ENCODE data around the gene OVCH2. TPM values are rescaled to one million over a fixed set of nuclear protein-coding genes. Genes with fewer than 3 reads are reported as not detected.
"Not testable (repeated sequence)": the region's sequence is repeated elsewhere in the genome, so short reads cannot be mapped to it uniquely, and the experiment has no call there.

Gene OVCH2, protein sequence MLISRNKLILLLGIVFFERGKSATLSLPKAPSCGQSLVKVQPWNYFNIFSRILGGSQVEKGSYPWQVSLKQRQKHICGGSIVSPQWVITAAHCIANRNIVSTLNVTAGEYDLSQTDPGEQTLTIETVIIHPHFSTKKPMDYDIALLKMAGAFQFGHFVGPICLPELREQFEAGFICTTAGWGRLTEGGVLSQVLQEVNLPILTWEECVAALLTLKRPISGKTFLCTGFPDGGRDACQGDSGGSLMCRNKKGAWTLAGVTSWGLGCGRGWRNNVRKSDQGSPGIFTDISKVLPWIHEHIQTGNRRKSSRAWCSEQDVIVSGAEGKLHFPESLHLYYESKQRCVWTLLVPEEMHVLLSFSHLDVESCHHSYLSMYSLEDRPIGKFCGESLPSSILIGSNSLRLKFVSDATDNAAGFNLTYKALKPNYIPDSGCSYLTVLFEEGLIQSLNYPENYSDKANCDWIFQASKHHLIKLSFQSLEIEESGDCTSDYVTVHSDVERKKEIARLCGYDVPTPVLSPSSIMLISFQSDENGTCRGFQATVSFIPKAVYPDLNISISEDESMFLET
- total RNA-seq (2012; rRNA removed), result not detected in 2 replicates

DNA sequence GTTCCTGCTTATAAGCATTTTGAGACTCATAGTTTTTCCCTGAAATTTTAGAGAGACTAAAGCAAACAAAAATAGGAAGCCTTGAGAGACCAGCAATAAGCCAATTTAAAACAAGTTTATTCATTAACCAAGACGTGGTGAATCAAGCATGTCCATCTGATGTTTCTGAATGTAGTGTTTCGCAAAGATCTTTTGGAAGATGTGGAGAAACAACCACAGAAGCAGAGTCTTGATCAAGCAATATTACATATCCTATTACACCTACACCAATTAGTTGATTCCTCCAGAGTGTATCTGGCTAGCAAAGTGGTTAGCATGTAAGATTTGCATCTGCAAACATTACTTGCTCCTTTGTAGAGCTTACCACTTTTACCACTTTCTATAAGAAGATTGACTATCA lies at the start of gene OVCH2:
Gene OVCH2 (minus strand): TSS at position 101 of the 400 bp plus-strand sequence. CDS start 83 bp downstream, at position 18.
- no peaks in the 10 kb centered on the region for H3K9me3 ChIP-seq (replicated peaks; ENCODE audit: low read length)
- no peaks in the 10 kb centered on the region for H3K36me3 ChIP-seq (ENCODE audit: insufficient read depth, low read length)
- no peak within 1 kb of the TSS for H3K9ac ChIP-seq (ENCODE audit: low read depth, low read length)
- no peak within 1 kb of the TSS for H3K4me2 ChIP-seq (ENCODE audit: low read length)
- H3K4me1 ChIP-seq (ENCODE audit: control insufficient read depth, insufficient read depth, low read length), result no peaks in the 10 kb centered on the region
- peaks cover 18% of the 10 kb centered on the region for H3K27me3 ChIP-seq (ENCODE audit: control insufficient read depth, insufficient read depth, low read length)
- no peak within 1 kb of the TSS for H3K4me3 ChIP-seq (ENCODE audit: low read length)

DNA sequence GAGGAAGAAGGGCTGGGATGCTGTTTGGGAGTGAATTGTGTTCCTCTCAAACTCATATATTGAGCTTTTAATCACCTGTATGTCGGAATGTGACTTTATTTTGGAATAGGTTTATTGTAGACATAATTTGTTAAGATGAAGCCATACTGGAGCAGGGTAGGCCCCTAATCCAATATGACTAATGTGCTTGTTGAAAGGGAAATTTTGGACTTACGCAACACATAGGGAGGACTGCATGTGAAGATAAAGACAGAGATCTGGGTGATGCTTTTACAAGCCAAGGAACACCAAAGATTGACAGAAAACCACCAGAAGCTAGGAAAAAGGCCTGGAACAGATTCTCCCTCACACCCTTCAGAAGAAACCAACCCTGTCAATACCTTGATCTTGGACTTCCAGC lies 43.2 kb upstream of the OVCH2 start:
- no peaks in the 10 kb centered on the region for H3K4me1 ChIP-seq (ENCODE audit: control insufficient read depth, insufficient read depth, low read length)
- H3K27me3 ChIP-seq (ENCODE audit: control insufficient read depth, insufficient read depth, low read length), result no peaks in the 10 kb centered on the region
- no peaks in the 10 kb centered on the region for H3K36me3 ChIP-seq (ENCODE audit: insufficient read depth, low read length)
- H3K4me2 ChIP-seq (ENCODE audit: low read length), result no peak overlapping the region
- no peaks in the 10 kb centered on the region for H3K9me3 ChIP-seq (replicated peaks; ENCODE audit: low read length)
- no peak overlapping the region for H3K4me3 ChIP-seq (ENCODE audit: low read length)
- H3K9ac ChIP-seq (ENCODE audit: low read depth, low read length), result no peak overlapping the region

DNA sequence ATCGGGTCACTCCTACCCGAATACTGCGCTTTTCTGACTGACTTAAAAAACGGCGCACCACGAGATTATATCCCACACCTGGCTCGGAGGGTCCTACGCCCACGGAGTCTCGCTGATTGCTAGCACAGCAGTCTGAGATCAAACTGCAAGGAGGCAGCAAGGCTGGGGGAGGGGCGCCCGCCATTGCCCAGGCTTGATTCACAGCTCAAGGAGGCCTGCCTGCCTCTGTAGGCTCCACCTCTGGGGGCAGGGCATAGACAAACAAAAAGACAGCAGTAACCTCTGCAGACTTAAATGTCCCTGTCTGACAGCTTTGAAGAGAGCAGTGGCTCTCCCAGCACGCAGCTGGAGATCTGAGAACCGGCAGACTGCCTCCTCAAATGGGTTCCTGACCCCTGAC lies 28.5 kb upstream of the OVCH2 start:
- H3K9me3 ChIP-seq (replicated peaks; ENCODE audit: low read length); H3K4me1 ChIP-seq (ENCODE audit: control insufficient read depth, insufficient read depth, low read length); H3K4me3 ChIP-seq (ENCODE audit: low read length); H3K36me3 ChIP-seq (ENCODE audit: insufficient read depth, low read length); H3K27me3 ChIP-seq (ENCODE audit: control insufficient read depth, insufficient read depth, low read length); H3K9ac ChIP-seq (ENCODE audit: low read depth, low read length); H3K4me2 ChIP-seq (ENCODE audit: low read length): not testable (repeated sequence)

DNA sequence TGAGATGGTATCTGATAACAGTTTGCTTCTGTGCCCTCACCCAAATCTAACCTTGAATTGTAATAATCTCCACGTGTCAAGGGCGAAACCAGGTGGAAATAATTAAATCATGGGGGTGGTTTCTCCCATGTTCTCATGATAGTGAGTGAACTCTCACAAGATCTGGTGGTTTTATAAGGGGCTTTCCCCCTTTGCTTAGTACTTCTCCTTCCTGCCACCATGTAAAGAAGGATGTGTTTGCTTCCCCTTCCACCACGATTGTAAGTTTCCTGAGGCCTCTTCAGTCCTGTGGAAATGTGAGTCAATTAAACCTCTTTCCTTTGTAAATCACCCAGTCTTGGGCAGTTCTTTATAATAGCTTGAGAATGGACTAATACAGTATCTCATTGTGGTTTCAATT lies 8.5 kb upstream of the OVCH2 start:
- Histone ChIP-seq H3K4me1 (ENCODE audit: control insufficient read depth, insufficient read depth, low read length) (no peaks in the 10 kb centered on the region), H3K9ac (ENCODE audit: low read depth, low read length) (no peak overlapping the region), H3K27me3 (ENCODE audit: control insufficient read depth, insufficient read depth, low read length) (peaks cover 2% of the 10 kb centered on the region), H3K9me3 (replicated peaks; ENCODE audit: low read length) (no peaks in the 10 kb centered on the region), H3K36me3 (ENCODE audit: insufficient read depth, low read length) (no peaks in the 10 kb centered on the region), H3K4me3 (ENCODE audit: low read length) (no peak overlapping the region), H3K4me2 (ENCODE audit: low read length) (no peak overlapping the region)

DNA sequence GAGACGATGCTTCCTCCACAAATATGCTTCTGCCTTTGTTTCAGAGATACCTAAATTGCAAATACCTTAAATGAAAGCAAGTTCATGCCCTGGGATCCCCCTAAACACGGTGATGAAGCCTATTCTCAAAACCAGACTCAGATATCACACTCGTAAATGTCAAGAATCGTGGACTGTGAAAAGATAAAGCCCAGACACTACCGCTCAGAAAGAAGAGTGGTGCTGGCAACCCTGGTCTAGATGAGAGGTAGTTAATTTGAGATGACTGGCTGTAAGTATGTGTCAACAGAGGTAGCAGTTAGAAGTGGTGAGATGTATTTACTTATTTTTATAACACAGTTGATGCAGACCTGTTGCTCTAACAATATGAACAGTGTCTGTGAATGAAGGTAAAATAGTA lies 2.5 kb downstream of the OVCH2 start:
- Histone ChIP-seq H3K9ac (ENCODE audit: low read depth, low read length) (no peak overlapping the region), H3K4me1 (ENCODE audit: control insufficient read depth, insufficient read depth, low read length) (no peaks in the 10 kb centered on the region), H3K36me3 (ENCODE audit: insufficient read depth, low read length) (no peaks in the 10 kb centered on the region), H3K9me3 (replicated peaks; ENCODE audit: low read length) (no peaks in the 10 kb centered on the region), H3K4me2 (ENCODE audit: low read length) (no peak overlapping the region), H3K4me3 (ENCODE audit: low read length) (no peak overlapping the region), H3K27me3 (ENCODE audit: control insufficient read depth, insufficient read depth, low read length) (peaks cover 14% of the 10 kb centered on the region)

DNA sequence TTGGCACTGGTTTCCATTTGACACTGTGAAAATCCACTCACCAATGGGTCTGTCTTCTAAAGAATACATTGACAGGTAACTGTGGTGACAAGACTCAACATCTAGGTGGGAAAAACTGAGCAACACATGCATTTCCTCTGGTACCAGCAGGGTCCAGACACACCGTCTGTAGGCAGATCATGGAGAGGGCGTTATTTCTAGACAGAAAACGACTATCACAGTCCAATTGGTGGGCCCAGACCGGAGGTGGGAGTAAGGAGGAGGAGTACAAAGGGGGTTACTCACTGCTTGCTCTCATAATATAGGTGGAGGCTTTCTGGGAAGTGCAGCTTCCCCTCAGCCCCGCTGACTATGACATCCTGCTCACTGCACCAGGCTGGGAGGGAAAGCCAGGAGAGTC lies 9.9 kb downstream of the OVCH2 start:
- Histone ChIP-seq H3K27me3 (ENCODE audit: control insufficient read depth, insufficient read depth, low read length) (peaks cover 31% of the 10 kb centered on the region), H3K4me3 (ENCODE audit: low read length) (no peak overlapping the region), H3K36me3 (ENCODE audit: insufficient read depth, low read length) (no peaks in the 10 kb centered on the region), H3K4me2 (ENCODE audit: low read length) (no peak overlapping the region), H3K9me3 (replicated peaks; ENCODE audit: low read length) (no peaks in the 10 kb centered on the region), H3K4me1 (ENCODE audit: control insufficient read depth, insufficient read depth, low read length) (no peaks in the 10 kb centered on the region), H3K9ac (ENCODE audit: low read depth, low read length) (no peak overlapping the region)

DNA sequence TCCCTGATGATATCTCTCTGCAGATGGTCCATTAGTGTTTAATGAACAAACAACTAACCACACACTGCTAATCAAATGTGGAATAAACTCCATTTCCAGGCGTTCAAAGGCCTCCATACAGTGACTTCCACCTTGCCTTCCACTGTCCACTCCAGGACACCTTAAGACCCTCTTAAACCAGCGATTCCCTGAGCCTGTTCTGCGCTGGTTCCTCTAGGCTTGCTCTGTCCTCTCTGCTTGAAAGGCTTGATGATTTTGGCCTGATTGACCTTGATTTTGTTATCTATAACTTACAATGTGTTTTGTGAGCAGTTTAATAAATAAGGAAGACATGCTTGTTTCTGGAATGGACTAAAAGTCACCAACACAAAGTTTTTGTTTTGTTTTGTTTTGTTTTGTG lies 12.0 kb downstream of the OVCH2 start:
- Histone ChIP-seq H3K4me3 (ENCODE audit: low read length) (peak overlapping the region; percentile 32), H3K9me3 (replicated peaks; ENCODE audit: low read length) (no peaks in the 10 kb centered on the region), H3K36me3 (ENCODE audit: insufficient read depth, low read length) (no peaks in the 10 kb centered on the region), H3K9ac (ENCODE audit: low read depth, low read length) (no peak overlapping the region), H3K4me1 (ENCODE audit: control insufficient read depth, insufficient read depth, low read length) (no peaks in the 10 kb centered on the region), H3K27me3 (ENCODE audit: control insufficient read depth, insufficient read depth, low read length) (peaks cover 45% of the 10 kb centered on the region), H3K4me2 (ENCODE audit: low read length) (peak overlapping the region; percentile 45)

DNA sequence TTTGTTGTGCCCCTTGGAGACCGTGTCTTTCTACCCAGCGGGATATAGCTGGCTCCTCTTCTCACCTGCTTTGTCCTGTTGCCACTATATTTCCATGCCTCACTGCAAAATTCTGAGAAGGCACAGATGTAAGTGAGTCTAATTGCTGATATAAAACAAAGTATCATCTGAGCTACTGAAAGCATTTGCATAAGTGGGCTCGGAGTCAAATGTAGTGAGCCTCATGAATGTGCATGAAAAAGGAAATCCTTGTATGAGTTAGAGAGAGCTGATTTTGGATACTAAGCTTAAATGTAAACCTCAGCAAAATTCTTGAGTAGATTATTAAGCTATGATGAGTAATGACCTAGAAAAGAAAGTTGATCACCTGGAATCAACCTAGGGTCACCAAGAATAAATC lies 13.9 kb downstream of the OVCH2 start:
- Histone ChIP-seq H3K9ac (ENCODE audit: low read depth, low read length) (no peak overlapping the region), H3K4me3 (ENCODE audit: low read length) (no peak overlapping the region), H3K4me2 (ENCODE audit: low read length) (no peak overlapping the region), H3K27me3 (ENCODE audit: control insufficient read depth, insufficient read depth, low read length) (peaks cover 49% of the 10 kb centered on the region), H3K9me3 (replicated peaks; ENCODE audit: low read length) (no peaks in the 10 kb centered on the region), H3K4me1 (ENCODE audit: control insufficient read depth, insufficient read depth, low read length) (no peaks in the 10 kb centered on the region), H3K36me3 (ENCODE audit: insufficient read depth, low read length) (no peaks in the 10 kb centered on the region)

DNA sequence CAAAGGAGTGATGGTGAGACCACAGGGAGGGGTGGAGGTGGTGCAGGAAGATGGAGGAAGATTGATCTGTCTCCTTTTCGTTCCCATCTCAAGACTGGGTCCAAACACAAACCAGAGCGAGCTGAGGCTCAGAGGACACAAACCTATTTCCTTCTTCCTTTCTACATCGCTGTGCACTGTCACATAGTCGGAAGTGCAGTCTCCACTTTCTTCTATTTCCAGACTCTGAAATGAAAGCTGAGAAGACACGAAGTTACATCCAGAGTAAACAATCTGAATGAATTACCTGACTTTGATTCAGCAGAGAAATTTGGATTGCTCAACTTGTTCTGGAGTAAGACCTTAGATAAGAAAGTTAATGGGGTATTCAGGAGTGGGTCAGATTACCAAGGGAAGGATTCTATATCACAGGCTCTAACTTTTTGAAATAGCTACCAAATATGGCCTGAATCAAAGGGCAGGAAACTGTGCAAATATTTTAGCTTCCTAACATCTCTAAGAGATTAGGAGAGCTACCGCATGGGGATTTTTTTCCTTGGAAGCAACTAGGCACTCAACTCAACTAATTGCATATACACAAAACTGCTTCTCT lies 14.4 kb downstream of the OVCH2 start:
- no peaks in the 10 kb centered on the region for H3K4me1 ChIP-seq (ENCODE audit: control insufficient read depth, insufficient read depth, low read length)
- H3K9ac ChIP-seq (ENCODE audit: low read depth, low read length), result no peak overlapping the region
- no peaks in the 10 kb centered on the region for H3K36me3 ChIP-seq (ENCODE audit: insufficient read depth, low read length)
- peaks cover 50% of the 10 kb centered on the region for H3K27me3 ChIP-seq (ENCODE audit: control insufficient read depth, insufficient read depth, low read length)
- H3K4me2 ChIP-seq (ENCODE audit: low read length), result no peak overlapping the region
- H3K4me3 ChIP-seq (ENCODE audit: low read length), result no peak overlapping the region
- H3K9me3 ChIP-seq (replicated peaks; ENCODE audit: low read length), result no peaks in the 10 kb centered on the region

DNA sequence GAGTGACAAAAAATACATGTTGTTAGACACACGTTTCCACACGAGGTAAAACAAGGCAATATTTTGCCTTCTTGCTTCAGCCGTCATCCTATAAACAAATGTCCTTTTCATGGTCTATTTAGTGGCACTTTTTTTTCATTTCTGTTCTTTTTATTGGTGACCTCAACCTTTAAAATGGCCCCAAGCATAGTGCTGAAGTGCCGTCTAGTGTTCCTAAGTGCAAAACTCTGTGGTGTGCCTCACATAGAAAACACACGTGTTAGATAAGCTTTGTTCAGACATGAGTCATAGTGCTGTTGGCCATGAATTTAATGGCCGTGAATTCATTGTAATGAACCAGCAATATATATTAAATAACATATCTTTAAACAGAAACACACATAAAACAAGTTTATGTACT lies 15.6 kb downstream of the OVCH2 start:
- Histone ChIP-seq H3K4me3 (ENCODE audit: low read length) (no peak overlapping the region), H3K9me3 (replicated peaks; ENCODE audit: low read length) (no peaks in the 10 kb centered on the region), H3K36me3 (ENCODE audit: insufficient read depth, low read length) (no peaks in the 10 kb centered on the region), H3K9ac (ENCODE audit: low read depth, low read length) (no peak overlapping the region), H3K4me1 (ENCODE audit: control insufficient read depth, insufficient read depth, low read length) (no peaks in the 10 kb centered on the region), H3K4me2 (ENCODE audit: low read length) (no peak overlapping the region), H3K27me3 (ENCODE audit: control insufficient read depth, insufficient read depth, low read length) (peaks cover 55% of the 10 kb centered on the region)

DNA sequence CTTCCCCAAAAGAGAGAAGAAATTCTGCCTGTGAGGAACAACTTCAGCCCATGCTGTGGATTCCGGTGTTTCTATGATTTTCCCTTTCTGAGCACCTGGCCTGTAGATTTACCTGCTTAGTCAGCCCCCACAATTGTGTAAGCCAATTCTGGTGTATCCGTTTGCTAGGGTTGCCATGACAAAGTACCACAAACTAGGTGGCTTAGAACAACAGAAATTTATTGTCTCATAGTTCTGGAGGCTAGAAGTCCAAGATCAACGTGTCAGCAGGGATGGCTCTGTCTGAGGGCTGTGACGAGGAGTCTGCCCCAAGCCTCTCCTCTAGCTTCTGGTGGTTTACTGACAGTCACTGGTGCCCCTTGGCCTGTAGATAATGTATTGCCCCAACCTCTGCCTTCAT lies 17.0 kb downstream of the OVCH2 start:
- no peak overlapping the region for H3K9ac ChIP-seq (ENCODE audit: low read depth, low read length)
- no peaks in the 10 kb centered on the region for H3K4me1 ChIP-seq (ENCODE audit: control insufficient read depth, insufficient read depth, low read length)
- peaks cover 62% of the 10 kb centered on the region for H3K27me3 ChIP-seq (ENCODE audit: control insufficient read depth, insufficient read depth, low read length)
- H3K4me2 ChIP-seq (ENCODE audit: low read length), result no peak overlapping the region
- no peaks in the 10 kb centered on the region for H3K9me3 ChIP-seq (replicated peaks; ENCODE audit: low read length)
- H3K36me3 ChIP-seq (ENCODE audit: insufficient read depth, low read length), result no peaks in the 10 kb centered on the region
- no peak overlapping the region for H3K4me3 ChIP-seq (ENCODE audit: low read length)
